ENCODE results near the gene CALHM2. TPM values are rescaled to one million over a fixed set of nuclear protein-coding genes. Genes with fewer than 3 reads are reported as not detected.

The CALHM2 gene
- total RNA-seq, 1 experiment from 2014 or later = not detected

GRCh38 chr10:103413564-103413963, 38.6 kb downstream of the CALHM2 start:
- Histone ChIP-seq H3K56ac (ENCODE audit: insufficient read length, low read depth, low read length) (no peak overlapping the region), H4K20me1 (ENCODE audit: control insufficient read depth, insufficient read depth, insufficient read length) (no peaks in the 10 kb centered on the region), H3K4me2 (ENCODE audit: insufficient read depth, insufficient read length, low read length) (no peak overlapping the region), H3K27ac (ENCODE audit: insufficient read length, low read depth, low read length) (no peak overlapping the region), H2BK20ac (ENCODE audit: low read depth, low read length, poor library complexity, severe bottlenecking) (no peak overlapping the region), H3K27me3 (ENCODE audit: insufficient read depth, low read length) (no peaks in the 10 kb centered on the region), H3K23ac (ENCODE audit: insufficient read length, low read depth, low read length) (no peak overlapping the region), H3K18ac (ENCODE audit: insufficient read length, low read depth, low read length) (no peak overlapping the region), H2BK5ac (ENCODE audit: insufficient read length, low read length) (no peak overlapping the region), H2AFZ (ENCODE audit: low read length) (no peak overlapping the region), H3K14ac (ENCODE audit: insufficient read depth, low read length) (no peak overlapping the region), H3T11ph (ENCODE audit: low read length) (no peak overlapping the region), H3K79me2 (ENCODE audit: insufficient read depth, low read length) (no peaks in the 10 kb centered on the region), H4K8ac (replicated peaks; ENCODE audit: insufficient read length, low read depth, low read length) (no peak overlapping the region), H2AK5ac (ENCODE audit: insufficient read length, low read length) (no peak overlapping the region), H2BK15ac (ENCODE audit: low read depth, low read length) (no peak overlapping the region), H4K5ac (ENCODE audit: insufficient read length, low read depth, low read length) (no peak overlapping the region), H3K4ac (ENCODE audit: low read depth, low read length) (no peak overlapping the region), H4K91ac (ENCODE audit: insufficient read length, low read depth, low read length) (no peak overlapping the region), H2BK12ac (ENCODE audit: insufficient read length, low read depth, low read length) (no peak overlapping the region), H3K4me1 (ENCODE audit: insufficient read depth, low read length) (no peaks in the 10 kb centered on the region), H3K9ac (ENCODE audit: extremely low read depth, insufficient read length, low read length) (no peak overlapping the region), H3K79me1 (ENCODE audit: insufficient read depth, low read depth, low read length, poor library complexity, severe bottlenecking) (no peaks in the 10 kb centered on the region), H3K9me3 (ENCODE audit: control insufficient read depth, low read depth, low read length) (no peaks in the 10 kb centered on the region), H3K23me2 (ENCODE audit: insufficient read length, low read depth, low read length, poor library complexity, severe bottlenecking) (no peaks in the 10 kb centered on the region), H2BK120ac (ENCODE audit: low read depth, low read length, poor library complexity, severe bottlenecking) (no peak overlapping the region)
- Mint-ChIP-seq H3K9me3 (no peaks in the 10 kb centered on the region), H3K27me3 (ENCODE audit: low read depth) (no peaks in the 10 kb centered on the region), H3K4me1 (no peaks in the 10 kb centered on the region), H3K36me3 (ENCODE audit: insufficient read depth in 1 of 3, low read depth in 3 of 3) (peaks cover 46 to 94% (median 76%) of the 10 kb centered on the region in 3 experiments), H3K4me3 (no peak overlapping the region), H3K27ac (no peak overlapping the region)
- TF ChIP-seq, protein P1, sequence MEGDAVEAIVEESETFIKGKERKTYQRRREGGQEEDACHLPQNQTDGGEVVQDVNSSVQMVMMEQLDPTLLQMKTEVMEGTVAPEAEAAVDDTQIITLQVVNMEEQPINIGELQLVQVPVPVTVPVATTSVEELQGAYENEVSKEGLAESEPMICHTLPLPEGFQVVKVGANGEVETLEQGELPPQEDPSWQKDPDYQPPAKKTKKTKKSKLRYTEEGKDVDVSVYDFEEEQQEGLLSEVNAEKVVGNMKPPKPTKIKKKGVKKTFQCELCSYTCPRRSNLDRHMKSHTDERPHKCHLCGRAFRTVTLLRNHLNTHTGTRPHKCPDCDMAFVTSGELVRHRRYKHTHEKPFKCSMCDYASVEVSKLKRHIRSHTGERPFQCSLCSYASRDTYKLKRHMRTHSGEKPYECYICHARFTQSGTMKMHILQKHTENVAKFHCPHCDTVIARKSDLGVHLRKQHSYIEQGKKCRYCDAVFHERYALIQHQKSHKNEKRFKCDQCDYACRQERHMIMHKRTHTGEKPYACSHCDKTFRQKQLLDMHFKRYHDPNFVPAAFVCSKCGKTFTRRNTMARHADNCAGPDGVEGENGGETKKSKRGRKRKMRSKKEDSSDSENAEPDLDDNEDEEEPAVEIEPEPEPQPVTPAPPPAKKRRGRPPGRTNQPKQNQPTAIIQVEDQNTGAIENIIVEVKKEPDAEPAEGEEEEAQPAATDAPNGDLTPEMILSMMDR (conservative IDR thresholded peaks at IDR 0.05) = no peak
- DNase-seq = no peak
- no CpG with 5 or more reads among the region's 2 CpGs for WGBS (ENCODE audit: extremely low coverage, insufficient read length, low lambda C conversion rate)

Data from H9 (cell line).